CD4-positive, alpha-beta T cell treated with Interferon alpha-2 for 1 hour (primary cell): ENCODE data around the gene BEND3.
"Not testable (repeated sequence)": the region's sequence is repeated elsewhere in the genome, so short reads cannot be mapped to it uniquely, and the experiment has no call there.

ENCODE experiments used
- DNase-seq, 2 donors: peaks; one replicate each; pipeline ENCODE4 v3.0.0-alpha.2; 2020 to 2022

BEND3 gene

GRCh38 chr6:107026965-107027364 lies 88.3 kb downstream of the BEND3 start:
- DNase-seq: no peak

GRCh38 chr6:107021446-107022185 lies 93.7 kb downstream of the BEND3 start:
- DNase-seq: no peak

DNA sequence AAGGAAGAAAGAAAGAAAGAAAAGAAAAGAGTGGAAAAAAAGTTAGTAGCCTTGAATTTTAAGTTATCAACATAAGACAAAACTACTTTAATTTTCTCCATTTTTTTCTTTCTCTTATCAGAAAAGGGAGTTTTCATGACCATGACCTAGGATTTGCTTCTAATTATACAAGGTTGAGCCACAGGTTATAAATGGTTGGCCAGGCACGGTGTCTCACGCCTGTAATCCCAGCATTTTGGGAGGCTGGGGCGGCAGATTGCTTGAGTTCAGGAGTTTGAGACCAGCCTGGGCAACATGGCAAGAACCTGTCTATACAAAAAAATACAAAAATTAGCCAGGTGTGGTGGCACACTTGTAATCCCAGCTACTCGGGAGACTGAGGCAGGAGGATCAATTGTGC lies 95.1 kb downstream of the BEND3 start:
- no peak for DNase-seq

GRCh38 chr6:107019628-107020027 lies 95.7 kb downstream of the BEND3 start:
- not testable (repeated sequence) for DNase-seq

DNA sequence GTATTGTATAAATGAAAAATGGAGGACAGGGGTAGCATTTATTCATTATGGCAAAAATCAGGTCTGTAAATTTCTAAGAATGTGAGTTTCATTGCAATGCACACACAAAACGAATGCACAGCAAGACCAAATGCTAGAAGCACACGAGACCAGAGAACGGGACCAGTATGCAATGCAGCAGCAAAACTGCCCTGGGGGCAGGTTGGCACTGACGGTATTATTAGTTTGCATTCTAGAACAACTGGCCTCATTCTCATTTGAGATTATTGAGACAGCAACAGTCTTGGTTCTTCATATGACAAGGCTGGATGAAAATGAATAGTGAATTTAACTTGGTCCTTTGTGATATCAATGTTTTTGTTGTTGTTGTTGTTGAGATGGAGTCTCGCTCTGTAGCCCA lies 96.3 kb downstream of the BEND3 start:
- no peak for DNase-seq
